ENCODE measurements around the gene GAGE12C.
"Not testable (repeated sequence)": the region's sequence is repeated elsewhere in the genome, so short reads cannot be mapped to it uniquely, and the experiment has no call there.

Gene GAGE12C, protein sequence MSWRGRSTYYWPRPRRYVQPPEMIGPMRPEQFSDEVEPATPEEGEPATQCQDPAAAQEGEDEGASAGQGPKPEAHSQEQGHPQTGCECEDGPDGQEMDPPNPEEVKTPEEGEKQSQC

DNA sequence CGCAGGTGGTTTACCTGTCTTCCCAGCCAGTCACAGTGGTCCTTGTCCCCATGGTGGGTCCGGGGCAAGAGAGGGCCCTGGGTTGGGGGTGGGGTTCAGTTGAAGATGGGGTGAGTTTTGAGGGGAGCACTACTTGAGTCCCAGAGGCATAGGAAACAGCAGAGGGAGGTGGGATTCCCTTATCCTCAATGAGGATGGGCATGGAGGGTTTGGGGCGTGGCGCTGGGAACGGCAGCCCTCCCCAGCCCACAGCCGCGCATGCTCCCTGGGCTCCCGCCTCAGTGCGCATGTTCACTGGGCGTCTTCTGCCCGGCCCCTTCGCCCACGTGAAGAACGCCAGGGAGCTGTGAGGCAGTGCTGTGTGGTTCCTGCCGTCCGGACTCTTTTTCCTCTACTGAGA is at the start of gene GAGE12C:
Gene GAGE12C, plus strand, starts transcription at position 301 of the 400 bp plus-strand sequence. CDS start 1,155 bp downstream, outside the sequence.
- not testable (repeated sequence) for DNase-seq (ENCODE audit: low read depth in 1 of 2, low spot score in 1 of 2)

DNA sequence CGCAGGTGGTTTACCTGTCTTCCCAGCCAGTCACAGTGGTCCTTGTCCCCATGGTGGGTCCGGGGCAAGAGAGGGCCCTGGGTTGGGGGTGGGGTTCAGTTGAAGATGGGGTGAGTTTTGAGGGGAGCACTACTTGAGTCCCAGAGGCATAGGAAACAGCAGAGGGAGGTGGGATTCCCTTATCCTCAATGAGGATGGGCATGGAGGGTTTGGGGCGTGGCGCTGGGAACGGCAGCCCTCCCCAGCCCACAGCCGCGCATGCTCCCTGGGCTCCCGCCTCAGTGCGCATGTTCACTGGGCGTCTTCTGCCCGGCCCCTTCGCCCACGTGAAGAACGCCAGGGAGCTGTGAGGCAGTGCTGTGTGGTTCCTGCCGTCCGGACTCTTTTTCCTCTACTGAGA is 9.5 kb downstream of the GAGE12C start, which contains the start of gene GAGE12D:
Gene GAGE12D, plus strand, starts transcription at position 301 of the 400 bp plus-strand sequence. CDS start 1,155 bp downstream, outside the sequence.
- DNase-seq (ENCODE audit: low read depth in 1 of 2, low spot score in 1 of 2) = not testable (repeated sequence)

DNA sequence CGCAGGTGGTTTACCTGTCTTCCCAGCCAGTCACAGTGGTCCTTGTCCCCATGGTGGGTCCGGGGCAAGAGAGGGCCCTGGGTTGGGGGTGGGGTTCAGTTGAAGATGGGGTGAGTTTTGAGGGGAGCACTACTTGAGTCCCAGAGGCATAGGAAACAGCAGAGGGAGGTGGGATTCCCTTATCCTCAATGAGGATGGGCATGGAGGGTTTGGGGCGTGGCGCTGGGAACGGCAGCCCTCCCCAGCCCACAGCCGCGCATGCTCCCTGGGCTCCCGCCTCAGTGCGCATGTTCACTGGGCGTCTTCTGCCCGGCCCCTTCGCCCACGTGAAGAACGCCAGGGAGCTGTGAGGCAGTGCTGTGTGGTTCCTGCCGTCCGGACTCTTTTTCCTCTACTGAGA is 19.0 kb downstream of the GAGE12C start, which contains the start of gene GAGE12E:
Gene GAGE12E, plus strand, starts transcription at position 301 of the 400 bp plus-strand sequence. CDS start 1,155 bp downstream, outside the sequence.
- DNase-seq (ENCODE audit: low read depth in 1 of 2, low spot score in 1 of 2) = not testable (repeated sequence)

GRCh38 chrX:49560542-49560941 is 28.6 kb downstream of the GAGE12C start, which contains the start of gene GAGE12F:
TSS of gene GAGE12F (plus strand) at chrX:49560842. CDS start at chrX:49561997, 1,155 bp downstream.
- DNase-seq (ENCODE audit: low read depth in 1 of 2, low spot score in 1 of 2) = not testable (repeated sequence)

- DNase-seq (ENCODE audit: low read depth in 1 of 2, low spot score in 1 of 2) = not testable (repeated sequence)
Observed at GRCh38 chrX:49568728-49569127, 36.8 kb downstream of the GAGE12C start.

DNA sequence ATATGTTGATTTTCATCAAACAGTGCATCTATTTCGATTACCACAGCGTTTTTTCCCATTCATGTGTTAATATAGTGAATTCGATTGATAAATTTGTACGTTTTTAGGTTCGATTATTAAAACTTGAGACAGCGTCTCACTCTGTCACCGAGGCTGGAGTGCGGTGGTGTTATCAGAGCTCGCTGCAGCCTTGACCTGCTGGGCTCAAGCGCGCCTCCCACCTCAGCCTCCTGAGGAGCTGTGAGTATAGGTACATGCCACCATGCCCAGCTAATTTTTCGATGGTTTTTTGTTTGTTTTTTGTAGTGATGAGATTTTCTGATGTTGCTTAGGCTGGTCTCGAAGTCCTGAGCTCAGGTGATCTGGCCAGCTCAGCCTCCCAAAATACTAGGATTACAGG is 37.2 kb downstream of the GAGE12C start:
- DNase-seq (ENCODE audit: low read depth in 1 of 2, low spot score in 1 of 2) = not testable (repeated sequence)

DNA sequence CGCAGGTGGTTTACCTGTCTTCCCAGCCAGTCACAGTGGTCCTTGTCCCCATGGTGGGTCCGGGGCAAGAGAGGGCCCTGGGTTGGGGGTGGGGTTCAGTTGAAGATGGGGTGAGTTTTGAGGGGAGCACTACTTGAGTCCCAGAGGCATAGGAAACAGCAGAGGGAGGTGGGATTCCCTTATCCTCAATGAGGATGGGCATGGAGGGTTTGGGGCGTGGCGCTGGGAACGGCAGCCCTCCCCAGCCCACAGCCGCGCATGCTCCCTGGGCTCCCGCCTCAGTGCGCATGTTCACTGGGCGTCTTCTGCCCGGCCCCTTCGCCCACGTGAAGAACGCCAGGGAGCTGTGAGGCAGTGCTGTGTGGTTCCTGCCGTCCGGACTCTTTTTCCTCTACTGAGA is 38.1 kb downstream of the GAGE12C start, which contains the start of gene GAGE12G:
Gene GAGE12G, plus strand, starts transcription at position 301 of the 400 bp plus-strand sequence. CDS start 1,155 bp downstream, outside the sequence.
- not testable (repeated sequence) for DNase-seq (ENCODE audit: low read depth in 1 of 2, low spot score in 1 of 2)

DNA sequence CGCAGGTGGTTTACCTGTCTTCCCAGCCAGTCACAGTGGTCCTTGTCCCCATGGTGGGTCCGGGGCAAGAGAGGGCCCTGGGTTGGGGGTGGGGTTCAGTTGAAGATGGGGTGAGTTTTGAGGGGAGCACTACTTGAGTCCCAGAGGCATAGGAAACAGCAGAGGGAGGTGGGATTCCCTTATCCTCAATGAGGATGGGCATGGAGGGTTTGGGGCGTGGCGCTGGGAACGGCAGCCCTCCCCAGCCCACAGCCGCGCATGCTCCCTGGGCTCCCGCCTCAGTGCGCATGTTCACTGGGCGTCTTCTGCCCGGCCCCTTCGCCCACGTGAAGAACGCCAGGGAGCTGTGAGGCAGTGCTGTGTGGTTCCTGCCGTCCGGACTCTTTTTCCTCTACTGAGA is 47.7 kb downstream of the GAGE12C start, which contains the start of gene GAGE12H:
Gene GAGE12H, plus strand, starts transcription at position 301 of the 400 bp plus-strand sequence. CDS start 1,155 bp downstream, outside the sequence.
- not testable (repeated sequence) for DNase-seq (ENCODE audit: low read depth in 1 of 2, low spot score in 1 of 2)
